GM21360 (cell line): ENCODE data around the gene GSTM3.
"Not testable (repeated sequence)": the region's sequence is repeated elsewhere in the genome, so short reads cannot be mapped to it uniquely, and the experiment has no call there.

Experiments
- ATAC-seq: cut with Tn5 transposase; IDR thresholded peaks from one replicate; pipeline ENCODE4 v1.9.1; 2021; ENCODE audit warnings: mild to moderate bottlenecking, moderate library complexity; ENCODE audit not compliant: unreplicated experiment

GSTM3 gene

GRCh38 chr1:109762821-109763645, 22.2 kb upstream of the GSTM3 start:
- no peak for ATAC-seq

- no peak for ATAC-seq
Measured at GRCh38 chr1:109762039-109762585, 21.3 kb upstream of the GSTM3 start.

GRCh38 chr1:109761227-109762038, 20.6 kb upstream of the GSTM3 start:
- ATAC-seq, result no peak

- no peak for ATAC-seq
Measured at GRCh38 chr1:109760581-109761226, 19.9 kb upstream of the GSTM3 start.

- no peak for ATAC-seq
Measured at GRCh38 chr1:109759513-109760334, 18.9 kb upstream of the GSTM3 start.

GRCh38 chr1:109757936-109758786, 17.3 kb upstream of the GSTM3 start:
- ATAC-seq, result no peak

- no peak for ATAC-seq
Measured at GRCh38 chr1:109756848-109757521, 16.1 kb upstream of the GSTM3 start.

DNA sequence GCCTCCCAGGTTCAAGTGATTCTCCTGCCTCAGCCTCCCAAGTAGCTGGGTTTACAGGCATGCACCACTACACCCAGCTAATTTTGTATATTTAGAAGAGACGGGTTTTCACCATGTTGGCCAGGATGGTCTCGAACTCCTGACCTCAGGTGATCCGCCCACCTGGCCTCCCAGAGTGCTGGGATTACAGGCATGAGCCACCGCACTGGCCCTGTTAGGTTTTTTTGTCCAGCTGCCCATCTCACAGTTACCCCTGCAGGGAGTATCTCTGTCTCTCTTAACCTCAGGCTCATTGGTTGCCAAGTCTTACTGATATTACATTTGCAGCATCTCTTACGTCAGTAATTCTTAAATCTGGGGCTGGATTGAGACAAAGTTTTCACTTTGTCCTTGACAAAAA, 15.5 kb upstream of the GSTM3 start:
- ATAC-seq, result not testable (repeated sequence)

DNA sequence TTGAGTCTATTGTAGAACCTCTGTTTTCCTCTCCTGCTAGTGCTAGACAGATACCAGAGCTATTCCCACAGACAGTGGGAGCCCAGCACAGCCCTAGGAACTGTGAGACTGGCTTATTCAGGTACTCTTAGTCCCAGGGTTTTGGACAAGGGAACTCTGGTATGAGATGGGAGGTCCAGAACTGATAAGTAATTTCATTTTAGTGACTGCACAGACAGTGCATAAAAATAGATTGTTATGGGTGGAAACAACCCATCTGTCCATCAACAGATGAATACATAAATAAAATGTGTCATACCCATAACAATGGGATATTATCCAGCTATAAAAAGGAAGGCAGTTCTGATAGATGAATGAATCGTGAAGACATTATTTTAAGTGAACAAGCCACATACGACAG, 13.9 kb upstream of the GSTM3 start:
- no peak for ATAC-seq

GRCh38 chr1:109751531-109752260, 10.9 kb upstream of the GSTM3 start:
- ATAC-seq, result no peak

DNA sequence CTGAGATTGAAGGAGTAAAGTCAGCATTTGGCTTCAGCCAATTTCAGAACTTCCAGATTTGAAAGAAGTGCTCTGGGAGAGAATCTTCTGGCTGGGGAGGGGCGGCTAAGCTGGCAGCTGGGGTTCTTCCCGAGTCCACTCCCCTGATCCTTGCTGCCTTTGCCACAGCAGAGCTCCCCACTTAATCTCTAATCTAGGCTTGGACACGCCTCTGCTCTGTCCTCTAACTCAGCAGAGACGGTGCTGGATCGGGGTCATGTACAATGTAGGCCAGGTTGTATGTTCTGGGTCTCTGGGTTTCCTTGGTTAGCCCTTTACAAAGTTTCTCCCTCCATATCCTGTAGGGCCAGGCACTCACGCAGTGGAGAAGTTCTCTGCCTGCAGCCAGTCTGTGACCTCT, 10.1 kb upstream of the GSTM3 start:
- no peak for ATAC-seq

DNA sequence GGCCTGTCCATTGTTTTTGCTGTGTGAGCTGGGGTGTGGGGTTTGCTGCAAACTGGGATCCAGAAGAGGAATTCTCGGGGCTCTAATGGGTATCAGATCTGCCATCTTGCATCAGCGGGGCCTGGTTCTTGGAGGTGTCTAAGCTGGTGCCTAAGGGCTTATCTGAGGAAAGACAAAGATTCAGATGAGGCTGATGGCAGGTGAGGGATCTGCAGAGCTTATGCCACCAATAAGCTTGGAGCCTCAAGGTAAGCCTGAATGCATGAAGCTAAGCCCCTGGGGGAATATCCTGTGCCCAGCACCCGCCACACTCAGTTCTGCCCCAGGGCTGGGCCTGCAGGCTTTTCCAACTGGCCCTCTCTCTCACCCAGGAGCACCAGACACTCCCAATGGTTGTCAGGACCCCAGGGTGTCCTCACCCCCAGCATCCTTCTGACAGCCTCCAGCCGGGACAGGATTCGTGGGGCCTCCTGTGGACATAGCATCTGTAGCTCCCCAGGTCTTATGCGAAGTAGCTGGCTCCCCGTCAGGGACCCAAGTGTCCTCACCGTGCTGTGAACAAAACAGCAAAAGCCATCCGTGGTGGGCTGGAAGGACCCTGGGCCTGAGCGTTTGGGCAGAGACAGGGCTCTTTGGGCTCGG, 9.5 kb upstream of the GSTM3 start:
- ATAC-seq, result no peak

DNA sequence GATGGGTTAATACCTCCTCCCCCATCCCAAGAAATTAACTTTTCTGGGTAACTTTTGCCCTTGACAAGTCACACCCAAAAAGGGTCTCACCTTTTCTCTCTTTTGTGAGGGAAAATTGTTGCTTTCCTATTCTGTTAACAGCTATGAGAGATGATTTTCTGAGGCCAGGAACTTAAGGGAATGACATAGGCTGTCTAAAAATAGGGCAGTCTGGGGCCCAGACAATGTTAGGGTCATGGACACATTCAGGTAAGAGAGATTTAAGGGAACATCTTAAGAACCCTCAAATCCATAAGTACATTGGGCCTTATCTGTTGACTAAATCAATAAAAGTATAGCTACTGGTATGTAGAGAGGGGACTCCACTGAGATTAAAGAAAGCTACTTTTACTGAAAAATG, 8.4 kb upstream of the GSTM3 start:
- no peak for ATAC-seq

DNA sequence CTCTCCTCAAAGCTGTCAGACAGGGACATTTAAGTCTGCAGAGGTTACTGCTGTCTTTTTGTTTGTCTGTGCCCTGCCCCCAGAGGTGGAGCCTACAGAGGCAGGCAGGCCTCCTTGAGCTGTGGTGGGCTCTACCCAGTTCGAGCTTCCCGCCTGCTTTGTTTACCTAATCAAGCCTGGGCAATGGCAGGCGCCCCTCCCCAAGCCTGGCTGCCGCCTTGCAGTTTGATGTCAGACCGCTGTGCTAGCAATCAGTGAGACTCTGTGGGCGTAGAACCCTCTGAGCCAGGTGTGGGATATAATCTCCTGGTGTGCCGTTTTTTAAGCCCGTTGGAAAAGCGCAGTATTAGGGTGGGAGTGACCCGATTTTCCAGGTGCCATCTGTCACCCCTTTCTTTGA, 7.5 kb upstream of the GSTM3 start:
- not testable (repeated sequence) for ATAC-seq

GRCh38 chr1:109739738-109740614, 862 bp downstream of the GSTM3 start:
- ATAC-seq, result no peak

DNA sequence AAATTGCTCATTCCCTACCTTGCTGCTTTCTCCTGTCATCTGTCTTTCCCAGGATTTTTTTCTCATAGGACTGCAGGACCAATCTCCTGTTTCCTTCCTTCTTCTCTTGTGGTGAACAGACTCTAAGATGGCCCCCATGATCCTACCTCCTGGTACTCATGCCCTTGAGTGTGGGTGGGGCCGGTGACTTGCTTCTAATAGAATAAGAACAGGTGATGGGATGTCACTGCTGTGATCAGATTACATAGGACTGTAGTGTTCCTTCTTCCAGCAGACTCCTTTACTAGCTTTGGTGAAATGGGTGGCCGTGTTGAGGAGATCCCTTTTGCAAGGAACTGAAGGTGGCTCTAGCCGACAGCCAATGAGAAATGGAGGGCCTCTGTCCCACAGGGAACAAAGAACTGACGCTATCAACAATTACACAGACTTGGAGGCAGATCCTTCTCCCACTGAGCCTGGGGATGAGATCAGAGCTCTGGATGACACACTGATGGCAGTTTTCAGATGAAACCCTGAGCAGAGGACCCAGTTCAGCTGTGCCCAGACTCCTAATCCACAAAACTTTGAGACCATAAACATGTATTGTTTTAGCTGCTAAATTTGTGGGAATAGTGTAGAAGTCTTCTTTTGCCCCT, 7.5 kb downstream of the GSTM3 start:
- no peak for ATAC-seq
